GM19099 (cell line): ENCODE data around the gene KRT72.

Experiments used
- POLR2A ChIP-seq: IDR thresholded peaks from 3 replicates; pipeline ENCODE4 v1.6.1; 2011; ENCODE audit warnings: low read depth; ENCODE audit not compliant: insufficient read length; ENCODE audit errors: extremely low read depth

KRT72 gene

DNA sequence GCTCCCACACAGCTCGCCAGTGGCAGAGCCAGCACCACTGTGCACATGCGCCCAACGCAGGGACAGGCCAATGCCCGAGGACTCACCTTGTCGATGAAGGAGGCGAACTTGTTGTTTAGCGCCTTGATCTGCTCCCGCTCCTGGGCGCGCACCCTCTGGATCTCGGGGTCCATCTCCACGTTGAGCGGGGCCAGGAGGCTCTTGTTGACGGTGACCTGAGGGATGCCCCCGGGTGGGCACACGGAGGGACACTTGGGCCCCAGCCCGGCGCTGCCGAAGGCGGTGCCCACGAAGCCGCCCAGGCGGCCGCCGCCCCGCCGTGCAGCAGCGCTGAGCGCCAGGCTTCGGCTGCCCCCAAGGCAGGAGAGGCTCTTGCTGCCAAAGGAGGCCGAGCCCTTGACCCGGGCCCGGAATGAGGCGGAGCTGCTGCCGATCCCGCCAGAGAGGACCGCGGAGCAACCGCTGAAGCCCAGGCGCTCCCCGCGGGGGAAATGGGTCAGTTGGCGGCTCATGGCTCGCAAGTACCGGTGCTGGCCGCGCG lies at the start of gene KRT72:
Gene KRT72 (minus strand): TSS at position 523 of the 541 bp plus-strand sequence. CDS start 11 bp downstream, at position 512.
- no peak for TF ChIP-seq POLR2A

DNA sequence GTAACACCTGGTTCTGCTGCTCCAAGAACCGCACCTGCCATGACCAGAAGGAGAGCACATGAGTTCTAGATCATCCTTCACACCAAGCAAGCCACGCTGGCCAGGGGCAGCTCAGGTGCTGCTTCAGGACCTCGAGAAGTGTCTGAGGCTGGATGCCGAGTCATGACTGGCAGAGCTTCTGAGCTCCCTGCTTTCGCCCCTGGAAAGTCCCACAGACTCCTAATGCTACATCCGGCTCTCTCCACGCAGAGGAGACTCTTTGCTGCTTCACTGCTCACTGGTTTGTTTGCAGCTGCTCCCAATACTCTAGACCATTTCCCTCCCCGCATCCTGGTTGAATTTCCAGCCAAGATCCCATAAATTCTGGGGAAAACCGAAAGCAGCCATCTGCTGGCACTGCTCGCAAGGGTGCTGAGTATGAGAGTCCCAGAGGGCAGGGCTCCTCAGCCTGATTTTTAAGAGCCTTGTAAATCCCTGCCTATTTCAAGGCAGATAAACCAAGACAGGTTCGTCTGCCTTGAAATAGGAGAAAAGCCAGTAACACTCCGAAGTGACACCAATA lies 49.3 kb upstream of the KRT72 start:
- no peak for TF ChIP-seq POLR2A

DNA sequence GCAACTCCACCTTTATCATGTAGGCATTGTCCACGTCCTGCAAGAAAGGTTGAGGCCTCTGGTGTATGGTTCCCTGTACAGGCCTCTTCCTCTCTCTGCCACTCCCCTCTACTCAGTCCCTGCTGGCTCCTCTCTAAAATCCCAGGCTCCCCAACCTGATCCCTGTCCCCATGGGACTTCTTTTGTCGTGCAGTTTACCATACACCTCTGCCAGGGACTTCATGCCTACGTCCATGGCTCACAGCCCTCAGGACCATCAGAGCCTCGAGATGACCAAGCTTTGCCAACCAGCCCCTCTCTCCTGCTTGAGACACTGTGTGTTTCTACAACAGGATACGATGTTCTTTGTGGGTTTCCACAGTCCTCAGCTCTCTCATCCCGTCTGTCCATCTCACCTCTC lies 47.8 kb upstream of the KRT72 start:
- TF ChIP-seq POLR2A = no peak

DNA sequence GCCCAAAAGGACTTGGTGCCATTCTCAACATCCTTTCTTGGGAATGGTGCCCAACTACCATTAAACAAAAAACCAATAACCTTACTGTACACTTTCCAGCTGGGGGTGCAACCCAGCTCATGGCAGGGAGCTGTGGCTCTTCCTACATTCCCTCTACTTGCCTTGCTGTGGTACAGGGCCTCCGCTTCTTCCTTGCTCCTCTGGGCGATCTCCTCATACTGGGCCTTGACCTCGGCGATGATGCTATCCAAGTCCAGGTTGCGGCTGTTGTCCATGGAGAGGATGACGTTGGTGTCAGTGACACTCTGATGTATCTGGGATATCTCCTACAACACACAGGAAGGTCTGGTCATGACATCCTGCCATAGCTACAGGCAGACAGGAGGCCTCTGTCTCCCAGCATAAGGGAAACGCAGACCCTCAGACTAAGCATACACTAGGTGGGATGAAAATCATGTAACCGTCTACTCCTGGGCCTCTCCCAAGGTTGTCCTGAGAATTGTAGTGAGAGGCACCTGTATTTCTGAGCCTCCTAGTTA lies 46.8 kb upstream of the KRT72 start:
- no peak for TF ChIP-seq POLR2A

DNA sequence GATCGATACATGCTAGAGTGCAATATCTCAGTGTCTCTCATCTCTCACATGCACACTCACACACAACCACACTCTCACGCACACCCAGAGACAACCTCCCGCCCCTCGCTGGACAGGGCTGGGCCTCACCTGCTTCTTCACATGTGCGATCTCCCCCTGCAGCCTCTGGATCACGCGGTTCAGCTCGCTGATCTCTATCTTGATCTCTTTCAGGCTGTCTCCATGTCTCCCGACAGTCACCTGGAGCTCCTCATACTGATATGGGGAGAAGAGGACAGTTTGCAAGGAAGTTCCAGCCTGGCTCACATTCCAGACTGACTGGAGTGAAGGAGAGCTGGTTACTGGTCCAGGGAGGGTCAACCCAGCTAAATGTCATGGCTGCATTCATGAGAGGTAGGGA lies 46.3 kb upstream of the KRT72 start:
- TF ChIP-seq POLR2A = no peak

DNA sequence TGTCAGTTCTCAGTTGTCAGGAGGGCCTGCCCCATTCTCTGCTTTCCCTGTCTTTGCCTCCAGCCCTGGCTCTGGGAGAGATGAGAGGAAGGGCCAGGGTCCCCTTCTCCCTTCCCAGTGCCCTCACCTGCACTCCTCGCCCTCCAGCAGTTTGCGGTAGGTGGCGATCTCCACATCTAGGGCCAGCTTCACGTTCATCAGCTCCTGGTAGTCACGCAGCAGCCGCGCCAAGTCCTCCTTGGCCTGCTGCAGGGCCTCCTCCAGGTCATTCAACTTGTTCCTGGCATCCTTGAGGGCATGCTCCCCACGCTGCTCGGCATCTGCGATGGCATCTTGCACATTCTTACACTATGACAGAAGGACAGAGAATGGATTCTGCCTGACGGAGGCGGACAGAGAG lies 45.4 kb upstream of the KRT72 start:
- no peak for TF ChIP-seq POLR2A

DNA sequence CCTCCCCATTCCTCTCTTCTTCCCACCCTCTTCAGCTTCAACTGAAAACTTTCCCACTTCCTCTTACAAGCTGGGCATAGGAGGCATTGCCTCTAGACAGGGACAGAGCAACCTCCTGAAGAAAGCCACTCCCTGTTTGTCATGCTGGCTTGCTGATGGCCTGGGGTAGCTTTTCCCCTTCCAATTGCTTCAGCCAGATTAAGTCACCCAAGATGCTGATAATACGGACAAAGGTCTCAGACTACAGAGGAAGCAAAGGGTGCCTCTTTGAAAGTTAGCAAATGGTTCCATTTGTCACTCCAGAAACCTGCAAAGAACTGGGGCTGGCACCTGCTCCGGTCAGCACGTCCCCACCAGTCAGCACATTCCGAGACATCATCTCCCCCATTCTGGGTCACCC lies 44.7 kb upstream of the KRT72 start:
- no peak for TF ChIP-seq POLR2A

DNA sequence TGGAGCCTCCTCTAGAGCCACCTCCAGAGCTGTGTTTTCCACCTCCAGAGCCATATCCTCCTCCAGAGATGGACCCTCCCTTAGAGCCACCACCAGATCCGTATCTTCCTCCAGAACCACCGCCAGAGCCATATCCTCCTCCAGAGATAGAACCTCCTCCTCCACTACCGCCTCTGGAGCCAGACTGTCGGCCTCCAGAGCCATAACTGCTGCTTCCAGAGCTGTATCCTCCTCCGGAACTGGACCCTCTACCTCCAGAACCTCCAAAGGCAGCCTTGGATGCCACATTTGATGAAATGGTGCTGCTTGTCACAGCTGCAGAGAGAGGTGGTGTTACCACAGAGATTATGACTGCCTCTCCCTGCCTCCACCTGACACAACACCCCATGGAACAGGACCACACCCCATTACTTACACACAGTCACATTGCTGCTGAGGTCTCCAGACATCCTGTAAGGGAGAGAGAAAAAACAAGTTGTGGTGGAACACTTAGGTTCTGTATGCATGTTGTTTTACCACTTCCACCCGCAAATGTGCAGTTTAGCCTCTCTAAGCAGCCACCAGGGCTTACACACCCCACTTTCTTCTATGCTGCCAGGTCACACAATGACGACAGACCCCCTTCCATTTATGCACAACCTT lies 44.0 kb upstream of the KRT72 start:
- no peak for TF ChIP-seq POLR2A

DNA sequence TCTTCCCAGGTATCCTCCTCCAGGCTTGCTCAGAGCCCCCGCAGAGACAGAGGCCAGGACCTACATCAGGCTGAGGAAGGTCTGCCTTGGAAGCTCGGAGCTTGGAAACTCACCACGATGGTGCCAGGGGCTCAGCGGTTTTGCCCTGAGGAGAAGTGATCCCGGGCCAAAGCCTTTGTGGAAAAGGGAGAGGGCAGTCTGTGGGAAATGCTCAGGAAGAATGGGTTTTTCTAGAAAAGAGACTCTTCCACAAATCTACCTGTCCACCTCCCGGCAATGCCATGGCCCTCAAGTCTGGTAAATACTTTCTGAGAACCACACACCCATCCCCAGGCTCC lies 42.8 kb upstream of the KRT72 start:
- no peak for TF ChIP-seq POLR2A

DNA sequence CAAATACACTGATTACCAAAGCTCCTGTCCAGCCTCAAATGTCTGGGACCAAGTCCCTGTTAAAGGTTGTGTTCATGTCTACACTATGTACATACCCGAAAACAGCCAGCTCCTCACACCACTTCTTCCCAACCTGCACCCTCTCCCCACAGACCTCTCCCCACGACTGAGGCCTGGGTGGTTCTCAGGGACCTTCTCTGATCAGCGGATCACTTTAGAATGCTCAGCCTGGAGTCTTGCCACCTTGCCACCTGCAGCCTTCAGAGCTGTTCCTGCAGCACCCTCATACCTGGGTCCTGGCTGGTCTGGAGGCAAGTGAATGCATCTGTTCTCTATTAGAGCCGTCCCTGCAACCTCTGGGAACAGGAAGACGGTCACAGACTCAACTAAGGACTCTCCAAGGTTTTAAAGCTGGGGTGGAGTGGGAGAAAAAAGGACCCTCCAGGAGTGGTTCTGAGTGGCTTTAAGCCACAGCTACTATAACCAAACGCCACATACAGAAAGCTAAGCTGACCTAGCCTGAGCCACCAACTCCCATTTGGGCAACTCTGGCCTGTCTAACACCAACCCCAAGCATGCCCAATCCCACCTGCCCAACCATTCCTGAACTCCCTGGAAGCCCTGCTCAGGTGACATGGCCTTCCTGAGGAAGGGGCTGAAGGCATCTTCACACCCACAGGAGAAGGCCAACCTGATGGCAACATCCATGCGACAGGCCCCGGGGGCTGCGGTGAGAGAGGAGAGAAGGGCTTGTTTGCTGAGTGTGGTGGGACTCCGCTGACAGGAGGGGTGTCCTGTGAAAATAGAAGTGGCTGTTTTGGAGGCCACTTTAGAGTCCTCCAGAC lies 42.2 kb upstream of the KRT72 start:
- no peak for TF ChIP-seq POLR2A

DNA sequence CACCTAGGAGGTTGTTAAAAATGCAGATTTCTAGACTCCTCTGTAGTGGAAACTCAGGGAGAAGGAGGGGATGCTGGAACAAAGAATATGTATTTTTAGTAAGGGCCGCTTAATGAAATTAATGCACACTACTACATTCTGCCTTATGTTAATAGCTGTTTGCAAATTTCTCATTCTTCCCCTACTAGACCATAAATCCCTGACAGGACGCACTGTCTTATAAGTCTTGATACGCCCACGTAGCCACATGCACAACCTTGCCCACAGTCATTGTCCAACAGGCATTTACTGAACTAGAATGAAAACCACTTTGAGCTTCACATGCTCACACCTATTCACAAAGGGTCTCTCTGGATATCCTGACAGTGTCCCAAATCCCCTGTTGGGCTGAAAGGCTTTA lies 40.2 kb upstream of the KRT72 start:
- TF ChIP-seq POLR2A = no peak

DNA sequence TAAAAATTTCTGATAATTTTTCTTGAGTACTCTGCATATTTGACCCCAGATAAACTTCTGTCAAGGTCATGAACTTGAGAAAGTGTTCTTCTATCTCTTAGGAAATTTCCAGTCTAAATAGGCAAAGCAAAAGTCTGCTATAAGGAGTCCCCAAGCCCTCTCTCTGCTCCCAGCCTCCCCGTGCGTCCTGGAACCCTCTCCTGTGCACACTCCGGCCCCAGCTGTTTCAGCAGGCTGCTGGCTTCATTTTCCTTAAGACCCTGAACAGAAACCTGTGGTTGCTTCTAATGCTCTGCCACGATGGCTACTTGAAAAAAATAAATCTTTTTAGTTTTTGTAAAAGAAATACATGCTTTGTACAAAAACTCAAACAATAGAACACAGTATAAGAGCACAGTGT lies 36.0 kb upstream of the KRT72 start:
- TF ChIP-seq POLR2A = no peak

DNA sequence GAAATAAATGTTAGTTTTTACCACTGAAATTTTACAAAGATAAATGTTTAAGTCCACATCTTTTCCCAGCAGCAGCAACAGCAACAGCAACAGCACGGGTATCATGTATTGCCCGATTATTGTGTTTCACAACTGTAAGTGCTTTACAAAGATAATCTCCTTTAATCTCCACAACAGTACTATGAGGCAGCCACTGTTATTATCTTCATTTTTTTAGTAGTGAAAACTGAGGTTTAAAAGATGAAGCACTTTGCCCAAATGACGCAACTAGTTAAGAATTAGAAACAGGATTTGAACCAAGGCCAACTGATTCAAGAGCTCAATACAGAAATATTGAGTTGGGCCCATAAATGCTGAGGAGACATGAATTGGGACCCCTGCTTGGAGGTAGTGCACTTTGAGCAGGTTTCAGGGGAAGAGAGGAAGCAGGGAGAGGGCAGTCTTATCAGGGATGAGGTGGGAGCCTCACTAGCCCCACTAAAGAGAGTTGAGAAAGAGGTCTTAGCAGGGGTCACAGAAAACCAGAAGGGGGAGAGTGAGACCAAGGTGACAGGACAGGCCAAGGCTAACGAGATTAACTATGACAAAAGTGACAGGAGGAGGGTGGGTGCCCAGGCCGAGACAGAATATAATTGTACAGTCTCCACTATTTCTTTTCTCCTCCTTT lies 35.5 kb upstream of the KRT72 start:
- TF ChIP-seq POLR2A = no peak

DNA sequence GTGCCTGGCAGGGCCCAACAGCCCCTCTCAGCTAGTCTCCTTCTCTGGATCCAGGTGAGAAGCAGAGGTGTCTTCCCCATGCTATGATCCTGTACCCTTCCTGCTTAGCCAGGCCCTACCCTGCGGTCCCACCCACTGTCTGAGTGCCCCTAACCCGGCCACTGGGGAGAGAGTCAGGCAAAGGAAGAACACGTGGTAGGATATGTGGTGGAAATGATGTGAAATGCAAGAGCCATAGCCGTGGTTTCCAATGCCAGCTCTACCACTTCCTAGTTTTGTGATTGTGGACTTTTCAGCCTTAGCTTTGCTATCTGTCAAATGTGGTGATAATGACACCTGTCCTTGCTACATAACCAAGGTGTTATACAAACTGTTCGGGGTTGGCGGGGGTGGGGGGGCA lies 34.9 kb upstream of the KRT72 start:
- TF ChIP-seq POLR2A = no peak
